ENCODE measurements around the gene SKIC2. TPM values are rescaled to one million over a fixed set of nuclear protein-coding genes. Genes with fewer than 3 reads are reported as not detected.

The SKIC2 gene
- total RNA-seq, 4 donors from 2014 or later: 47.1 to 83.1 (median 48.2) TPM

GRCh38 chr6:31918069-31918720 lies 40.8 kb upstream of the SKIC2 start:
- Histone ChIP-seq H3K9me3 (no peaks in the 10 kb centered on the region), H3K4me3 (no peak overlapping the region), H3K27me3 (no peaks in the 10 kb centered on the region), H3K4me1 (no peaks in the 10 kb centered on the region), H3K36me3 (no peaks in the 10 kb centered on the region), H3K27ac (no peak overlapping the region)
- WGBS, 2 donors: 80 to 86% methylated on average over 8 of the region's 8 CpGs
- DNase-seq (ENCODE audit: low spot score in 2 of 2): no peak
- TF ChIP-seq POLR2A (IDR thresholded peaks at IDR 0.05) (no peak), CTCF (IDR thresholded peaks at IDR 0.05) (no peak), EP300 (IDR thresholded peaks at IDR 0.05) (no peak)

- TF ChIP-seq EP300 (IDR thresholded peaks at IDR 0.05): no peak
- TF ChIP-seq POLR2A (IDR thresholded peaks at IDR 0.05): no peak
- TF ChIP-seq CTCF (IDR thresholded peaks at IDR 0.05): no peak
- H3K9me3 ChIP-seq: no peaks in the 10 kb centered on the region
- no peaks in the 10 kb centered on the region for H3K27me3 ChIP-seq
- no peaks in the 10 kb centered on the region for H3K36me3 ChIP-seq
- no peak for DNase-seq (ENCODE audit: low spot score in 2 of 2)
- H3K4me1 ChIP-seq: no peaks in the 10 kb centered on the region
- no peak overlapping the region for H3K27ac ChIP-seq
- no peak overlapping the region for H3K4me3 ChIP-seq
- 79 to 84% methylated on average over 6 of the region's 6 CpGs for WGBS, 2 donors
These were observed 39.2 kb upstream of the SKIC2 start for GRCh38 chr6:31919624-31920303.

GRCh38 chr6:31920811-31921210 lies 38.2 kb upstream of the SKIC2 start:
- H3K27ac ChIP-seq: no peak overlapping the region
- H3K9me3 ChIP-seq: no peaks in the 10 kb centered on the region
- H3K4me3 ChIP-seq: no peak overlapping the region
- H3K4me1 ChIP-seq: no peaks in the 10 kb centered on the region
- no peaks in the 10 kb centered on the region for H3K36me3 ChIP-seq
- WGBS, 2 donors: 56 to 60% methylated on average over 2 of the region's 2 CpGs
- DNase-seq (ENCODE audit: low spot score in 2 of 2): no peak
- no peak for TF ChIP-seq EP300 (IDR thresholded peaks at IDR 0.05)
- TF ChIP-seq POLR2A (IDR thresholded peaks at IDR 0.05): no peak
- no peak for TF ChIP-seq CTCF (IDR thresholded peaks at IDR 0.05)
- H3K27me3 ChIP-seq: no peaks in the 10 kb centered on the region

- H3K4me1 ChIP-seq: no peaks in the 10 kb centered on the region
- H3K27ac ChIP-seq: no peak overlapping the region
- 6 to 18% methylated on average over 5 of the region's 5 CpGs for WGBS, 2 donors
- no peak overlapping the region for H3K4me3 ChIP-seq
- H3K9me3 ChIP-seq: no peaks in the 10 kb centered on the region
- no peak for DNase-seq (ENCODE audit: low spot score in 2 of 2)
- no peaks in the 10 kb centered on the region for H3K27me3 ChIP-seq
- no peaks in the 10 kb centered on the region for H3K36me3 ChIP-seq
- TF ChIP-seq CTCF (IDR thresholded peaks at IDR 0.05) (no peak), EP300 (IDR thresholded peaks at IDR 0.05) (no peak), POLR2A (IDR thresholded peaks at IDR 0.05) (no peak)
These were observed 36.0 kb upstream of the SKIC2 start for GRCh38 chr6:31922942-31923341.

GRCh38 chr6:31927242-31927862 lies 31.6 kb upstream of the SKIC2 start, which contains the start of gene C2:
C2 (plus strand) TSS chr6:31927717; CDS start chr6:31927753, 36 bp downstream.
- WGBS, 2 donors: 54 to 56% methylated on average over 11 of the region's 11 CpGs
- no peak for TF ChIP-seq CTCF (IDR thresholded peaks at IDR 0.05)
- no peak for TF ChIP-seq POLR2A (IDR thresholded peaks at IDR 0.05)
- TF ChIP-seq EP300 (IDR thresholded peaks at IDR 0.05): no peak
- peak within 1 kb of the TSS in 2 of 4 donors; percentile 19 to 30 for H3K27ac ChIP-seq
- no peak for DNase-seq (ENCODE audit: low spot score in 2 of 2)
- no peaks in the 10 kb centered on the region for H3K36me3 ChIP-seq
- H3K4me3 ChIP-seq: peak within 1 kb of the TSS in 3 of 4 donors; percentile 19 to 34 (median 26)
- H3K9me3 ChIP-seq: no peaks in the 10 kb centered on the region
- H3K27me3 ChIP-seq: no peaks in the 10 kb centered on the region
- no peaks in the 10 kb centered on the region for H3K4me1 ChIP-seq

Data from tibial nerve (tissue), 4 donors.